Lung (tissue), 13 donors: ENCODE measurements around the gene ABHD3. TPM values are rescaled to one million over a fixed set of nuclear protein-coding genes. Genes with fewer than 3 reads are reported as not detected.

Experiments
- ATAC-seq: fragments of 200-7000 bp; cut with Tn5 transposase; one replicate; pipeline ENCODE4 v1.9.1; 2020; ENCODE audit warnings: moderate number of reproducible peaks; ENCODE audit not compliant: insufficient read depth, low FRiP score
- DNase-seq, 3 donors: peaks; one replicate each; pipeline ENCODE4 v3.0.0-alpha.2; 2013 to 2017
- H3K27ac ChIP-seq, 2 donors: one replicate each; pipeline ENCODE4 v1.5.1; 2013; ENCODE audit warnings: mild to moderate bottlenecking in 2 of 2, moderate library complexity in 2 of 2, control low read depth in 1 of 2, inconsistent platforms in 1 of 2, low read depth in 1 of 2, low read length in 1 of 2
- H3K27me3 ChIP-seq, 3 donors: one replicate each; pipeline ENCODE4 v1.5.1; 2013; ENCODE audit warnings: low read length in 2 of 3; ENCODE audit not compliant: control insufficient read depth in 3 of 3, insufficient read depth in 3 of 3
- H3K36me3 ChIP-seq, 4 donors: one replicate each; pipeline ENCODE4 v1.5.1; 2013; ENCODE audit warnings: low read length in 4 of 4, mild to moderate bottlenecking in 1 of 4, moderate library complexity in 1 of 4; ENCODE audit not compliant: control insufficient read depth in 4 of 4, insufficient read depth in 4 of 4
- H3K4me1 ChIP-seq, 5 donors: one replicate each; pipeline ENCODE4 v1.5.1; 2013; ENCODE audit warnings: low read length in 5 of 5, mild to moderate bottlenecking in 2 of 5, moderate library complexity in 1 of 5; ENCODE audit not compliant: control insufficient read depth in 5 of 5, insufficient read depth in 5 of 5
- H3K4me3 ChIP-seq: one replicate; pipeline ENCODE4 v1.5.1; 2013; ENCODE audit warnings: mild to moderate bottlenecking, control low read depth, moderate library complexity
- H3K9ac ChIP-seq, 2 donors: one replicate each; pipeline ENCODE4 v1.5.1; 2013; ENCODE audit warnings: low read length in 2 of 2, control low read depth in 1 of 2; ENCODE audit not compliant: insufficient read depth in 1 of 2
- H3K9me3 ChIP-seq, 4 donors: one replicate each; pipeline ENCODE4 v1.5.1; 2013; ENCODE audit warnings: low read length in 3 of 4, mild to moderate bottlenecking in 1 of 4, moderate library complexity in 1 of 4; ENCODE audit not compliant: control insufficient read depth in 4 of 4, insufficient read depth in 3 of 4
- CTCF ChIP-seq: IDR thresholded peaks from 2 replicates; pipeline ENCODE4 v1.5.1; 2012; ENCODE audit warnings: mild to moderate bottlenecking; ENCODE audit errors: control extremely low read depth, extremely low read depth
- WGBS, 2 donors: extraction: QIAGEN DNeasy Blood & Tissue Kit; methylation state at CpG; one replicate each; pipeline ENCODE4 v1.1.7; 2013; 5-methylcytosine and 5-hydroxymethylcytosine counted together
- polyA plus RNA-seq, 2 donors: library from polyadenylated mRNA; stranded (reverse); fragments of 200-250 nt; gene quantifications; one replicate each; pipeline ENCODE4 v1.2.1, GENCODE V29; 2013
- small RNA-seq: library from RNA; depleted of rRNA; stranded (forward); fragments of <200 nt; gene quantifications from one replicate; pipeline ENCODE3, GENCODE V24; 2014; ENCODE audit warnings: low replicate concordance
- total RNA-seq, 2 donors: library from RNA; depleted of rRNA in 1 of 2; stranded (reverse); fragments of >200 nt in 1 of 2; gene quantifications; one replicate each; pipeline ENCODE4 v1.2.1, GENCODE V29; 2014 to 2021
- donor health status: control.
- donor health status: control.
- donor health status: Bipolar disorder and iron deficiency.
- donor health status: healthy.
- donor health status: DM: yes; HTN: yes; CAD: no.

The ABHD3 gene
- total and polyA plus RNA-seq, 4 donors = 20.8 to 31.3 (median 22.9) TPM

- DNase-seq (no peak), ATAC-seq (no peak)
- Histone ChIP-seq H3K36me3 (no peaks in the 10 kb centered on the region), H3K27ac (no peak overlapping the region), H3K9ac (no peak overlapping the region), H3K4me3 (no peak overlapping the region), H3K4me1 (peaks cover 0 to 20% (median 7%) of the 10 kb centered on the region in 5 donors), H3K9me3 (no peaks in the 10 kb centered on the region), H3K27me3 (no peaks in the 10 kb centered on the region)
- WGBS, 2 donors = 40 to 73% methylated on average over 5 of the region's 5 CpGs
- TF ChIP-seq CTCF = no peak
These were observed 102.3 kb downstream of the ABHD3 start for GRCh38 chr18:21602299-21602587.

Small RNAs within 50 kb of the gene (small RNA-seq; reads per million reads assigned to genes)
- not detected for gene MIR320C1
- gene RF00019 = not detected
- not detected for gene RF01241

Other genes with a start within 250 kb of the ABHD3 start
- gene ESCO1, start 104.1 kb downstream of the ABHD3 start, total RNA-seq = 10 to 100 TPM; 12.3 to 28.2 TPM
- gene ESCO1, start 104.1 kb downstream of the ABHD3 start, polyA plus RNA-seq = 10 to 100 TPM in 1 of 2 donors, 1 to 10 TPM in 1; 7.7 to 13.1 TPM
- 10 to 100 TPM; 13.7 to 37.0 TPM for gene SNRPD1, start 92.5 kb downstream of the ABHD3 start, total RNA-seq
- 10 to 100 TPM; 19.2 to 24.1 TPM for gene SNRPD1, start 92.5 kb downstream of the ABHD3 start, polyA plus RNA-seq
- gene MIB1, start 36.0 kb upstream of the ABHD3 start, total RNA-seq = 10 to 100 TPM; 25.7 to 62.0 TPM
- 1 to 10 TPM; 4.5 to 5.4 TPM for gene MIB1, start 36.0 kb upstream of the ABHD3 start, polyA plus RNA-seq